Right lobe of liver (tissue), 6 donors: Measurements from ENCODE around the gene RIPOR1. TPM values are rescaled to one million over a fixed set of nuclear protein-coding genes. Genes with fewer than 3 reads are reported as not detected.

Source experiments
- ATAC-seq, 4 donors: fragments of 200-7000 bp; cut with Tn5 transposase; one replicate each; pipeline ENCODE4 v1.9.1; 2020; ENCODE audit warnings: mild to moderate bottlenecking in 4 of 4, moderate library complexity in 4 of 4
- DNase-seq, 3 donors: peaks; one replicate each; pipeline ENCODE4 v3.0.0-alpha.2; 2020
- H3K27ac ChIP-seq, 3 donors: fragments of 200-600 bp; one replicate each; pipeline ENCODE4 v1.8.0; 2022
- H3K27me3 ChIP-seq, 2 donors: fragments of 200-600 bp; one replicate each; pipeline ENCODE4 v1.8.0; 2022
- H3K36me3 ChIP-seq, 4 donors: fragments of 200-600 bp; sonication (generic) in 1 of 4; one replicate each; pipeline versions ENCODE4 v1.5.1 to v1.8.0; 2017 to 2022; ENCODE audit warnings: control low read depth in 1 of 4
- H3K4me1 ChIP-seq, 4 donors: fragments of 200-600 bp; sonication (generic) in 1 of 4; one replicate each; pipeline versions ENCODE4 v1.5.1 to v1.8.0; 2017 to 2022; ENCODE audit warnings: control low read depth in 1 of 4
- H3K4me3 ChIP-seq, 3 donors: fragments of 200-600 bp; one replicate each; pipeline ENCODE4 v1.8.0; 2022
- H3K9me3 ChIP-seq, 4 donors: fragments of 200-600 bp; sonication (generic) in 1 of 4; one replicate each; pipeline versions ENCODE4 v1.5.1 to v1.8.0; 2017 to 2022; ENCODE audit warnings: control low read depth in 1 of 4
- POLR2A ChIP-seq: fragments of 450-650 bp; IDR thresholded peaks from one replicate; pipeline ENCODE4 v1.6.1; 2017; ENCODE audit warnings: antibody characterized with exemption, mild to moderate bottlenecking
- WGBS: methylation state at CpG from one replicate; pipeline ENCODE4 v1.1.6; 2018; ENCODE audit warnings: low coverage, low lambda C conversion rate; ENCODE audit not compliant: insufficient coverage; ENCODE audit errors: missing lambda C conversion rate; 5-methylcytosine and 5-hydroxymethylcytosine counted together
- intact Hi-C, 2 donors: fragments of 100-400 bp; cut with DNase I; formaldehyde crosslinking; loops; one replicate each; pipeline versions ENCODE4 v1.11.2 to v1.14.1; 2022
- total RNA-seq, 6 experiments: library from RNA; depleted of rRNA in 2 of 6; stranded (reverse); fragments of >200 nt in 2 of 6; fragmentation: NEBNext Ultra II Directional in 3 of 6; extraction: Animal tissue kit (Norgen Biotek cat#: 25700) in 3 of 6; gene quantifications; one replicate each; pipeline versions ENCODE4 v1.1.0 to v1.2.4, GENCODE V29; 2016 to 2023
- TF ChIP-seq, protein P1 (sequence below), 4 donors: fragments of 200-600 bp in 3 of 4; fragments of 450-650 bp in 1 of 4; IDR thresholded peaks; one replicate each; pipeline versions ENCODE4 v1.5.1 to v1.8.0; 2016 to 2022; ENCODE audit warnings: antibody characterized with exemption in 4 of 4, mild to moderate bottlenecking in 2 of 4
- donor health status: DM: no; HTN: yes; CAD: no.
- donor health status: DM: no; HTN: no; CAD: no.
- donor health status: DM: no; HTN: no; CAD: no.
- donor health status: DM: no; HTN: yes; CAD: no.
- donor health status: DM: no; HTN: yes; CAD: no.

Gene RIPOR1
- total RNA-seq, 6 experiments from 2014 or later: 19.9 to 35.0 (median 26.8) TPM

DNA sequence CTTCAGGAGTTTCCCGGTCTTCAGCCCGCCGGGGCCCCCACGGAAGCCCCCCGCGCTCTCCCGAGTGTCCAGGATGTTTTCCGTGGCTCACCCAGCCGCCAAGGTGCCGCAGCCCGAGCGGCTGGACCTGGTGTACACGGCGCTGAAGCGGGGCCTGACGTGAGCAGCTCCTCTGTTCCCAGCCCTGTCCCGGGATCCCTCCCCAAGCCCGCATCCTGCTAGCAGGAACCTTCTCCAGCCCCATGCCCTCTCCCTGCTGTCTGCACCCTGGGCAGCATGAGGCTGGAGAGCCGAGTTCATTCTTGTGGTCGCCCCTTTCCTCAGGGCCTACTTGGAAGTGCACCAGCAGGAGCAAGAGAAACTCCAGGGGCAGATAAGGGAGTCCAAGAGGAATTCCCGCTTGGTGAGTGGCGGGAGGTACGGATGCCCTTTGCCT is 10.1 kb downstream of the RIPOR1 start:
- no peak for TF ChIP-seq POLR2A
- TF ChIP-seq, protein P1, sequence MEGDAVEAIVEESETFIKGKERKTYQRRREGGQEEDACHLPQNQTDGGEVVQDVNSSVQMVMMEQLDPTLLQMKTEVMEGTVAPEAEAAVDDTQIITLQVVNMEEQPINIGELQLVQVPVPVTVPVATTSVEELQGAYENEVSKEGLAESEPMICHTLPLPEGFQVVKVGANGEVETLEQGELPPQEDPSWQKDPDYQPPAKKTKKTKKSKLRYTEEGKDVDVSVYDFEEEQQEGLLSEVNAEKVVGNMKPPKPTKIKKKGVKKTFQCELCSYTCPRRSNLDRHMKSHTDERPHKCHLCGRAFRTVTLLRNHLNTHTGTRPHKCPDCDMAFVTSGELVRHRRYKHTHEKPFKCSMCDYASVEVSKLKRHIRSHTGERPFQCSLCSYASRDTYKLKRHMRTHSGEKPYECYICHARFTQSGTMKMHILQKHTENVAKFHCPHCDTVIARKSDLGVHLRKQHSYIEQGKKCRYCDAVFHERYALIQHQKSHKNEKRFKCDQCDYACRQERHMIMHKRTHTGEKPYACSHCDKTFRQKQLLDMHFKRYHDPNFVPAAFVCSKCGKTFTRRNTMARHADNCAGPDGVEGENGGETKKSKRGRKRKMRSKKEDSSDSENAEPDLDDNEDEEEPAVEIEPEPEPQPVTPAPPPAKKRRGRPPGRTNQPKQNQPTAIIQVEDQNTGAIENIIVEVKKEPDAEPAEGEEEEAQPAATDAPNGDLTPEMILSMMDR (IDR thresholded peaks at IDR 0.05): no peak
- ATAC-seq (no peak), DNase-seq (no peak)
- peaks cover 0 to 20% (median 3%) of the 10 kb centered on the region in 4 donors for H3K4me1 ChIP-seq
- WGBS: 44% methylated on average over 7 of the region's 23 CpGs
- H3K36me3 ChIP-seq: peaks cover 0 to 15% (median 6%) of the 10 kb centered on the region in 4 donors
- H3K9me3 ChIP-seq: no peaks in the 10 kb centered on the region
- H3K4me3 ChIP-seq: peak overlapping the region; percentile 55 to 73 (median 62)
- H3K27me3 ChIP-seq: no peaks in the 10 kb centered on the region
- intact Hi-C loops: no loop called here
- peak overlapping the region in 1 of 3 donors; percentile 71 for H3K27ac ChIP-seq

DNA sequence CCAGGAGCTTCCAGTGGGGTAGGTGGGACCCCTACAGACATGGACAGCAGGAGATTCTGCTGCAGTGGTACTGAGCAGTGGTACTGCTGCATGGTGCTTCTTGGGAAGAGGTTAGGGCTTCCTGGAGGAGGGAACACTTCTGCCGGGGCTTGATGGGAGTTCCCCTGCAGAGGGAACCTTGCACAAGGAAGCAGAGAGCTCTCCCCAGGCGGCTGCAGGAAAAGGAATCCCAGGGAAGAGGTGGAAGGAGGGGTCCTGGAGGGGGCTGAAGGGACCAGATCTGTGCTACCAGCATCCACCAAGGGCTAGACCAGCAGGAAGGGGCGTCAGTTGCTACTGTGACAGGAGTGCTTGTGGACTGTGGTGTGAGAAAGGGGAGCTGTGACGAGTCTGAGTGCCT is 10.6 kb downstream of the RIPOR1 start:
- H3K27ac ChIP-seq: no peak overlapping the region
- no peak for ATAC-seq
- H3K4me1 ChIP-seq: peaks cover 0 to 20% (median 3%) of the 10 kb centered on the region in 4 donors
- intact Hi-C loops: no loop called here
- H3K36me3 ChIP-seq: peaks cover 0 to 15% (median 6%) of the 10 kb centered on the region in 4 donors
- H3K9me3 ChIP-seq: no peaks in the 10 kb centered on the region
- TF ChIP-seq, protein P1 (IDR thresholded peaks at IDR 0.05): no peak
- no peak for TF ChIP-seq POLR2A
- no peak overlapping the region for H3K4me3 ChIP-seq
- peak in 1 of 3 donors; percentile 34 for DNase-seq
- WGBS: 24% methylated on average over 2 of the region's 4 CpGs
- no peaks in the 10 kb centered on the region for H3K27me3 ChIP-seq

DNA sequence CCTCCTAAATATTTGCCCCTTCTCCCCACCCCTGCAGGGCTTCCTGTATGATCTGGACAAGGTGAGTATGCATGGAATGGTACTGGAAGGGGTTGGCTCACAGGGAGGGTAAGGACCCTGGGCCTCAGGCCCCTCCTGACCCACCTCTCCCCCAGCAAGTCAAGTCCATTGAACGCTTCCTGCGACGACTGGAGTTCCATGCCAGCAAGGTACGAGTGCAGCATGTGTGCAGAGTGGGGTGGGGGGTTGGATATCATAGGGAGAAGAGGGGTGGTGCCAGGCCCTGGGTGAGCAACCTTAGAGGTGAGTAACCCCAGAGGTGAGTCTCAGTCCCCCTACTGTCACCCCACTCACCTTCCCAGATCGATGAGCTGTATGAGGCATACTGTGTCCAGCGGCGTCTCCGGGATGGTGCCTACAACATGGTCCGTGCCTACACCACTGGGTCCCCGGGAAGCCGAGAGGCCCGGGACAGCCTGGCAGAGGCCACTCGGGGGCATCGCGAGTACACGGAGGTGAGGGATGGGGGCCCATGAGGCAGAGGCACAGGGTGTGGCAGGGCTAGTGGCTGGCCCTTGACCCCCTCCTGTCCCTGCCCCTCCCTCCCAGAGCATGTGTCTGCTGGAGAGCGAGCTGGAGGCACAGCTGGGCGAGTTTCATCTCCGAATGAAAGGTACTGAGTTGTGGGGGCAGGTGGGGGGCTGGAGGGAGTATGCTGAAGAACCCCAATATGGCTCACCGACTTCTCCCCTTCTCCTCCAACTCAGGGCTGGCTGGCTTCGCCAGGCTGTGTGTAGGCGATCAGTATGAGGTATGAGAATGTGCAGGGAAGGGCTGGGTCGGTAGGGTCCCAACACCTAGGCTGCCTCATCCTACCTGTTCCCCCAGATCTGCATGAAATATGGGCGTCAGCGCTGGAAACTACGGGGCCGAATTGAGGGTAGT is 11.3 kb downstream of the RIPOR1 start:
- H3K4me1 ChIP-seq: peaks cover 0 to 20% (median 3%) of the 10 kb centered on the region in 4 donors
- no peaks in the 10 kb centered on the region for H3K9me3 ChIP-seq
- TF ChIP-seq, protein P1 (IDR thresholded peaks at IDR 0.05): no peak
- no peak for TF ChIP-seq POLR2A
- no peak overlapping the region for H3K27ac ChIP-seq
- intact Hi-C loops: no loop called here
- WGBS: 78% methylated on average over 15 of the region's 27 CpGs
- DNase-seq: peak in 1 of 3 donors; percentile 56
- ATAC-seq: no peak
- no peaks in the 10 kb centered on the region for H3K27me3 ChIP-seq
- no peak overlapping the region for H3K4me3 ChIP-seq
- H3K36me3 ChIP-seq: peaks cover 0 to 18% (median 8%) of the 10 kb centered on the region in 4 donors

DNA sequence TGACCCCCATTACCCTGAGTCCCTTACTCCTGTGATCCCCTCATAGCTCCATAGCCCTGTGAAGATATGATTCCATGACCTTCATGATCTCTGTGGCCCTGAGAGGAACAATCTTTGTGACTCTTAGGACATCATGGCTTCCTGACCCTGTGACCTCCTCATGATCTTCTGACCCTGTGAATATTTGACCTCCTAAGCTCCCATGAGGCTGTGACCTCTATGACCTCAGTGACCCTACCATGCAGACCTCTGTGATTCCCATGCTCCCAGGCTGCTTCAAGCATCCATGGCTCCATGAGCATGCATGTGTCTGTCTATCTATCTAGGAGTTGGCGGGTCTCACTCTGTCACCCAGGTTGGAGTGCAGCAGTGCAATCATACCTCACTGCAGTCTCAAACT is 12.1 kb downstream of the RIPOR1 start:
- no CpG with 5 or more reads among the region's 1 CpG for WGBS
- DNase-seq (peak in 1 of 3 donors; percentile 11), ATAC-seq (no peak)
- Histone ChIP-seq H3K9me3 (no peaks in the 10 kb centered on the region), H3K4me1 (peaks cover 0 to 21% (median 5%) of the 10 kb centered on the region in 4 donors), H3K27ac (no peak overlapping the region), H3K36me3 (peaks cover 0 to 24% (median 8%) of the 10 kb centered on the region in 4 donors), H3K27me3 (no peaks in the 10 kb centered on the region), H3K4me3 (no peak overlapping the region)
- TF ChIP-seq, protein P1 (IDR thresholded peaks at IDR 0.05): no peak
- no peak for TF ChIP-seq POLR2A
- intact Hi-C loops: no loop called here
